Measurements from ENCODE around the gene TUBA1A. TPM values are rescaled to one million over a fixed set of nuclear protein-coding genes. Genes with fewer than 3 reads are reported as not detected.
"Not testable (repeated sequence)": the region's sequence is repeated elsewhere in the genome, so short reads cannot be mapped to it uniquely, and the experiment has no call there.

The TUBA1A gene
- total RNA-seq, 1 donor from 2014 or later, result 102 TPM

DNA sequence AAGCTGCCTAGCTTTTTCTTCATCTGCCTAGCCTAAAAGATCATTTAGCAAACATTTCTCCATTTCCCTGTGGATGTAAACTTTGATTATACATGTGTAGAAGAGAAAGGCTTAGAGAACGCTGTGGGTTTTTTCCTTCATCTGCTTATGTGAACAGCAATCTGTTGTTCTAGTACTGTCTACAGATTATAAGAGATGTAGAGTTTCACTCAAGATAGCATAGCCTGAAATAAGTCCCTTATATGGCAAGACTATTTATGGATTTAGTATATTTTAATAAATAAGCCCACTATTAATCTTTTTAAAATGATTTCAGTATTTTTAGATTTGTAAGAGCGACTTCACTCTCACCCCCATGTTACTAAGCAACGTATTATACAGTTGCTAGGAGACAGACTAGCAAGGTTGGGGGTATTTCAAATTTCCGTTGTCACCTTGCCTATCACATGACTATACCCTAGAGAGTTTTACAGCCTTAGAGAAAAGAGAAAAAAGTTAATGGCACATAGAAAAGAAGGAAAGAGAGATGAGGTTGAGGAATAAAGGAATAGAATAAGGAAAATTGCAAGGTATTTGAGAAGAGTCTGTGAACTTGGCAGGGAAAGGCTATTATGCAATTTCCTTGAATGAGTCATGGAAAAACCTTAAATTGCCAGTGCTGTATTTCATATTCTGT, 12.2 kb upstream of the TUBA1A start:
- intact Hi-C loops (cut with micrococcal nuclease), result no loop called here
- H3K27me3 ChIP-seq (ENCODE audit: low read depth), result no peaks in the 10 kb centered on the region
- peaks cover 29% of the 10 kb centered on the region for H3K4me1 ChIP-seq
- peak overlapping the region; percentile 79 for H3K27ac ChIP-seq (replicated peaks)
- peak overlapping the region; percentile 38 for H3K4me3 ChIP-seq
- TF ChIP-seq, protein P1, sequence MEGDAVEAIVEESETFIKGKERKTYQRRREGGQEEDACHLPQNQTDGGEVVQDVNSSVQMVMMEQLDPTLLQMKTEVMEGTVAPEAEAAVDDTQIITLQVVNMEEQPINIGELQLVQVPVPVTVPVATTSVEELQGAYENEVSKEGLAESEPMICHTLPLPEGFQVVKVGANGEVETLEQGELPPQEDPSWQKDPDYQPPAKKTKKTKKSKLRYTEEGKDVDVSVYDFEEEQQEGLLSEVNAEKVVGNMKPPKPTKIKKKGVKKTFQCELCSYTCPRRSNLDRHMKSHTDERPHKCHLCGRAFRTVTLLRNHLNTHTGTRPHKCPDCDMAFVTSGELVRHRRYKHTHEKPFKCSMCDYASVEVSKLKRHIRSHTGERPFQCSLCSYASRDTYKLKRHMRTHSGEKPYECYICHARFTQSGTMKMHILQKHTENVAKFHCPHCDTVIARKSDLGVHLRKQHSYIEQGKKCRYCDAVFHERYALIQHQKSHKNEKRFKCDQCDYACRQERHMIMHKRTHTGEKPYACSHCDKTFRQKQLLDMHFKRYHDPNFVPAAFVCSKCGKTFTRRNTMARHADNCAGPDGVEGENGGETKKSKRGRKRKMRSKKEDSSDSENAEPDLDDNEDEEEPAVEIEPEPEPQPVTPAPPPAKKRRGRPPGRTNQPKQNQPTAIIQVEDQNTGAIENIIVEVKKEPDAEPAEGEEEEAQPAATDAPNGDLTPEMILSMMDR (IDR thresholded peaks at IDR 0.05; ENCODE audit: borderline replicate concordance), result no peak
- no peaks in the 10 kb centered on the region for H3K36me3 ChIP-seq
- no peak for DNase-seq
- no peaks in the 10 kb centered on the region for H3K9me3 ChIP-seq (replicated peaks)

DNA sequence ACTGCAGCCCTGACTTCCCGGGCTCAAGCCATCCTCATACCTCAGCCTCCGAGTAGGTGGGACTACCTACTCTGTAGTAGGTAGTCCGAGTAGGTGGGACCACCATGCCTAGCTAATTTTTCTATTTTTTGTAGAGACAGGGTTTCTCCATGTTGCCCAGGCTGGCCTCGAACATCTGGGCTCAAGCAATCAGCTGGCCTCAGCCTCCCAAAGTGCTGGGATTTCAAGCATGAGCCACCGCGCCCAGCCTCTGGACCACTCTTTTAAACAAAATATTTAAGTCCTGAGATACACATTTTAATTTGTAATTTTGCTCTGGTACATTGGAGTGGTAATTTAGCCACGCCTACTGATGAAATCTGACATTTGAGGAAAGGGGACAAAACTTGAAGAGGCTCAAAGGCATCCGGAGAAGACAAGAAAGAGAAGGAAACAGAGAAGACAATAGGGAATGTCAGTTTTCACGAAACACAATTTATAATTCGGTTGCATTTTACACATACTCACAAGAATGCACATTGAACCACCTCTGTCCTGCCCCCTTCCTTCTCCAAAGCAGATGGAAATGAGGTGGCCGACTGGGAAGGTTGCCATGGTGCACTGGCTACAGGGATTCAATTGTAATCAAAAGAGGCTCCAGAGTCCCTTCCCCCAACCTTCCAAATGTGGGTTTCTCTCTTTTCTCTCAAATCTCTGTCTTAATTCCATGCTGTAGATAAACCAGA, 9.7 kb upstream of the TUBA1A start:
- no peaks in the 10 kb centered on the region for H3K27me3 ChIP-seq (ENCODE audit: low read depth)
- intact Hi-C loops (cut with micrococcal nuclease), result no loop called here
- no peaks in the 10 kb centered on the region for H3K9me3 ChIP-seq (replicated peaks)
- peak overlapping the region; percentile 21 for H3K27ac ChIP-seq (replicated peaks)
- no peaks in the 10 kb centered on the region for H3K36me3 ChIP-seq
- peaks cover 29% of the 10 kb centered on the region for H3K4me1 ChIP-seq
- H3K4me3 ChIP-seq, result no peak overlapping the region
- TF ChIP-seq, protein P1 (IDR thresholded peaks at IDR 0.05; ENCODE audit: borderline replicate concordance), result no peak
- peak; percentile 45 for DNase-seq

DNA sequence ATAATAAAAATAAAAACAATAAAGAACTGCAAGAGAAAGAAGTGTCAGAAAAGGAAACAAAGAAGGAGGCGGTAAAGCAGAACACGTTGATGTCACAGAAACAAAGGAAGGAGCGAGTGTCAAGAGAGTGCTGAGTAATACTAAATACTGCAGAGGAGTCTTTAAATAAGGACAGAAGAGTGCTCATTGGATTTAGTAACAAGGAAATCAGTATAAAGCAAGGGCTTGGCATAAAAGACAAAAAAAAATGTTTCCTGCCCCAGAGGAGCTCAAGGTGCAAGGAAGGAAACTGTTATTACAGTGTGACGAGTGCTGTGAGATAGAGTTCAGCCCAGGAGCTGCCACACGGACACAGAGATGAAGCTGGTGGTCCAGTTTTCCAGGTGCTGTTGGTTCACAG, 8.4 kb upstream of the TUBA1A start:
- no peak overlapping the region for H3K27ac ChIP-seq (replicated peaks)
- intact Hi-C loops (cut with micrococcal nuclease), result no loop called here

DNA sequence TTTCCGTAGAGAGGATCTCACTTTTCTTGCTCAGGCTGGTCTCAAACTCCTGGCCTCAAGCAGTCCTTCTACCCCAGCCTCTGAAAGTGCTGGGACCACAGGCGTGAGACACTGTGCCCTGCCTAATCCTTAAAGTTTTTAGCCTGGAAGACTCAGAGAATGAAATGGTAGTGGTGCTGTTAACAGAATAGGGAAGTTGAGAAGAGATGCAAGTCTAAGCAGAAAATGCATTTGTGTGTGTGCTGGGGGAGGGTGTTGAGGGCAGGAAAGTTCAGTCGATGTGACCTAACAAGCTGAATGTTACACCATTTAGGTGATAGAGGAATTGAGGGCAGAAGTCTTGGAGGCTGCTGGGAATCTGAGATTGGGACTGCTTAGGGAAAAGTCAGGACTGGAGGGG, 6.9 kb upstream of the TUBA1A start:
- intact Hi-C loops (cut with micrococcal nuclease), result no loop called here
- no peak overlapping the region for H3K27ac ChIP-seq (replicated peaks)

More for the DNA sequence above, 8.4 kb upstream of the TUBA1A start:
- TF ChIP-seq, protein P1 (IDR thresholded peaks at IDR 0.05; ENCODE audit: borderline replicate concordance), result no peak
- Histone ChIP-seq H3K4me1 (peaks cover 27% of the 10 kb centered on the region), H3K4me3 (no peak overlapping the region), H3K27me3 (ENCODE audit: low read depth) (no peaks in the 10 kb centered on the region), H3K9me3 (replicated peaks) (no peaks in the 10 kb centered on the region), H3K36me3 (no peaks in the 10 kb centered on the region)
- DNase-seq, result no peak

DNA sequence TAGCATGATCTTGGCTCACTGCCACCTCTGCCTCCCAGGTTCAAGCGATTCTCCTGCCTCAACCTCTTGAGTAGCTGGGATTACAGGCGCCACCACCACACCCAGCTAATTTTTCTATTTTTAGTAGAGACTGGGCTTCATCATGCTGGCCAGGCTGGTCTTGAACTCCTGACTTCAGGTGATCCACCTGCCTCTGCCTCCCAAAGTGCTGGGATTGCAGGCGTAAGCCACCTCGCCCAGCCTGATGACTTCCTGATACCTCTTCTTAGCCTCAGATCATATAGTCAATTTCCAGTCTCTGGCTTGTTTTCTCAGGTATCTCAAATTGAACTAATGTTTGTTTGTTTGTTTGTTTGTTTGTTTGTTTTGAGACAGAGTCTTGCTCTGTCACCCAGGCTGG, 4.9 kb upstream of the TUBA1A start:
- intact Hi-C loops (cut with micrococcal nuclease); DNase-seq; H3K36me3 ChIP-seq; H3K27me3 ChIP-seq (ENCODE audit: low read depth); H3K9me3 ChIP-seq (replicated peaks); H3K4me3 ChIP-seq; H3K27ac ChIP-seq (replicated peaks): not testable (repeated sequence)
- H3K4me1 ChIP-seq, result peaks cover 16% of the 10 kb centered on the region

More for the DNA sequence above, 6.9 kb upstream of the TUBA1A start:
- no peak for DNase-seq
- no peak overlapping the region for H3K4me3 ChIP-seq
- H3K27me3 ChIP-seq (ENCODE audit: low read depth), result no peaks in the 10 kb centered on the region
- H3K4me1 ChIP-seq, result peaks cover 11% of the 10 kb centered on the region
- TF ChIP-seq, protein P1 (IDR thresholded peaks at IDR 0.05; ENCODE audit: borderline replicate concordance), result no peak
- no peaks in the 10 kb centered on the region for H3K9me3 ChIP-seq (replicated peaks)
- no peaks in the 10 kb centered on the region for H3K36me3 ChIP-seq

DNA sequence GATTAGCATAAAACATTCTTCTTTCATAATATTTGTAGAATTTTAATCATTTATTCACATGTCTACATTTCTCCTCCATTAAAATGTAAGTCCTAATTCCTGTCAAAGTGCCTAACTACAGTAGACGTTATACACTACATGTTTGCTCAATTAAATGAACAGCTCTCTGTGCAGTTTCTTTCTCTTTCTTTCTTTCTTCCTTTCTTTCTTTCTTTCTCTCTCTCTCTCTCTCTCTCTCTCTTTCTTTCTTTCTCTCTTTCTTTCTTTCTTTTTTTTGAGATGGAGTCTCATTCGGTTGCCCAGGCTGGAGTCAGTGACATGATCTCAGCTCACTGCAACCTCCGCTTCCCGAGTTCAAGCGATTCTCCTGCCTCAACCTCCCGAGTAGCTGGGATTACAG, 2.6 kb upstream of the TUBA1A start:
- H3K4me3 ChIP-seq; H3K36me3 ChIP-seq; H3K9me3 ChIP-seq (replicated peaks); H3K27ac ChIP-seq (replicated peaks); H3K27me3 ChIP-seq (ENCODE audit: low read depth); intact Hi-C loops (cut with micrococcal nuclease); DNase-seq: not testable (repeated sequence)
- H3K4me1 ChIP-seq, result peaks cover 29% of the 10 kb centered on the region

All from left ventricle myocardium inferior (tissue), 1 donor.